Measurements from ENCODE around the gene ZNF230.

The ZNF230 gene

GRCh38 chr19:44002566-44003460, at the start of gene ZNF230:
Gene ZNF230 (plus strand): TSS chr19:44002957. CDS start chr19:44007079, 4,122 bp downstream.
- peak within 1 kb of the TSS; percentile 52 for H3K27ac ChIP-seq
- TF ChIP-seq CTCF (IDR thresholded peaks at IDR 0.05) (no peak), ZFX (IDR thresholded peaks at IDR 0.05; ENCODE audit: borderline replicate concordance) (no peak)

- no peak overlapping the region for H3K27ac ChIP-seq
- TF ChIP-seq ZFX (IDR thresholded peaks at IDR 0.05; ENCODE audit: borderline replicate concordance): no peak
- TF ChIP-seq CTCF (IDR thresholded peaks at IDR 0.05): no peak
Measured at GRCh38 chr19:43956827-43957226, 45.9 kb upstream of the ZNF230 start.

- no peak overlapping the region for H3K27ac ChIP-seq
- no peak for TF ChIP-seq CTCF (IDR thresholded peaks at IDR 0.05)
- no peak for TF ChIP-seq ZFX (IDR thresholded peaks at IDR 0.05; ENCODE audit: borderline replicate concordance)
Measured at GRCh38 chr19:43957891-43958290, 44.9 kb upstream of the ZNF230 start.

GRCh38 chr19:43960411-43960810, 42.3 kb upstream of the ZNF230 start:
- no peak for TF ChIP-seq ZFX (IDR thresholded peaks at IDR 0.05; ENCODE audit: borderline replicate concordance)
- no peak overlapping the region for H3K27ac ChIP-seq

- no peak for TF ChIP-seq ZFX (IDR thresholded peaks at IDR 0.05; ENCODE audit: borderline replicate concordance)
- TF ChIP-seq CTCF (IDR thresholded peaks at IDR 0.05): no peak
- H3K27ac ChIP-seq: no peak overlapping the region
Measured at GRCh38 chr19:43966079-43966694, 36.6 kb upstream of the ZNF230 start.

GRCh38 chr19:43976732-43977131, 26.0 kb upstream of the ZNF230 start:
- TF ChIP-seq ZFX (IDR thresholded peaks at IDR 0.05; ENCODE audit: borderline replicate concordance): no peak

GRCh38 chr19:43983544-43983911, 19.2 kb upstream of the ZNF230 start:
- peak overlapping the region; percentile 47 for H3K27ac ChIP-seq

More at GRCh38 chr19:43976732-43977131, 26.0 kb upstream of the ZNF230 start:
- no peak overlapping the region for H3K27ac ChIP-seq

GRCh38 chr19:43983912-43984686, 18.7 kb upstream of the ZNF230 start, which contains the start of gene ZNF155:
Gene ZNF155 (plus strand): TSS chr19:43984188. CDS start chr19:43988544, 4,356 bp downstream.
- peak within 1 kb of the TSS; percentile 47 for H3K27ac ChIP-seq

More at GRCh38 chr19:43983544-43983911, 19.2 kb upstream of the ZNF230 start:
- no peak for TF ChIP-seq ZFX (IDR thresholded peaks at IDR 0.05; ENCODE audit: borderline replicate concordance)

More at GRCh38 chr19:43983912-43984686, 18.7 kb upstream of the ZNF230 start, which contains the start of gene ZNF155:
- TF ChIP-seq CTCF (IDR thresholded peaks at IDR 0.05) (no peak), ZFX (IDR thresholded peaks at IDR 0.05; ENCODE audit: borderline replicate concordance) (no peak)

Measured in 22Rv1 (cell line).